WERI-Rb-1 (cell line): ENCODE measurements around the gene CHEK2.
"Not testable (repeated sequence)": the region's sequence is repeated elsewhere in the genome, so short reads cannot be mapped to it uniquely, and the experiment has no call there.

Experiments
- DNase-seq: peaks from one replicate; pipeline ENCODE4 v3.0.0-alpha.2; 2020
- H3K27ac ChIP-seq: fragments of 250-450 bp; sonication (Bioruptor Pico); 2 replicates; pipeline ENCODE4 v1.5.1; 2020; ENCODE audit warnings: mild to moderate bottlenecking, moderate library complexity
- H3K27me3 ChIP-seq: fragments of 250-450 bp; sonication (Bioruptor Pico); 2 replicates; pipeline ENCODE4 v1.5.1; 2021; ENCODE audit warnings: mild to moderate bottlenecking, low read depth, moderate library complexity; ENCODE audit not compliant: insufficient read depth, severe bottlenecking
- H3K36me3 ChIP-seq: fragments of 250-450 bp; sonication (Bioruptor Pico); 2 replicates; pipeline ENCODE4 v1.5.1; 2020; ENCODE audit warnings: mild to moderate bottlenecking, moderate library complexity
- H3K4me3 ChIP-seq: 2 replicates; pipeline ENCODE4 v1.5.1; 2011; ENCODE audit warnings: low read depth, mild to moderate bottlenecking, control low read depth, low read length
- H3K9me3 ChIP-seq: fragments of 250-450 bp; sonication (Bioruptor Pico); 2 replicates; pipeline ENCODE4 v1.5.1; 2021; ENCODE audit warnings: mild to moderate bottlenecking, moderate library complexity; ENCODE audit not compliant: severe bottlenecking
- TF ChIP-seq, protein P1 (sequence below): IDR thresholded peaks from 2 replicates; pipeline ENCODE4 v1.5.1; 2011; ENCODE audit warnings: low read depth, mild to moderate bottlenecking, control low read depth, inconsistent platforms, low read length

The CHEK2 gene

DNA sequence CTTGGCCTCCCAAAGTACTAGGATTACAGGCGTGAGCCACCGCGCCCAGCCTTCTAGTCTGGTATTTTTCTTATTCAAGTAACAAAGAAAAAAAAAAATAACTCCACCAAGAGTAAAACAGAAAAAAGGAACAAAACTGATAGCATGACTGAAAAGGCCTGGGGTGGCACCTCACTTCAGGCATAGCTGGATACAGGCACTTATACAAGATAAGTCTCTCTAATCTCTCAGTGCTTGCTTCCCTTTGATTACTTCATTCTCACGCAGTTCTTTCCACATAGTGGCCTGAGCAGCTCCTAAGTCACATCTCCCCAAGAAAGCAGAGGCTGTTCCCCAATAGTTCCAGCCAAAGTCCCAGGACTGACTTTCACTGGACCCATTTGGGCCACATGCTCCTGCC, 58.7 kb downstream of the CHEK2 start:
- not testable (repeated sequence) for H3K4me3 ChIP-seq, H3K9me3 ChIP-seq, H3K27me3 ChIP-seq, DNase-seq, H3K36me3 ChIP-seq, H3K27ac ChIP-seq

DNA sequence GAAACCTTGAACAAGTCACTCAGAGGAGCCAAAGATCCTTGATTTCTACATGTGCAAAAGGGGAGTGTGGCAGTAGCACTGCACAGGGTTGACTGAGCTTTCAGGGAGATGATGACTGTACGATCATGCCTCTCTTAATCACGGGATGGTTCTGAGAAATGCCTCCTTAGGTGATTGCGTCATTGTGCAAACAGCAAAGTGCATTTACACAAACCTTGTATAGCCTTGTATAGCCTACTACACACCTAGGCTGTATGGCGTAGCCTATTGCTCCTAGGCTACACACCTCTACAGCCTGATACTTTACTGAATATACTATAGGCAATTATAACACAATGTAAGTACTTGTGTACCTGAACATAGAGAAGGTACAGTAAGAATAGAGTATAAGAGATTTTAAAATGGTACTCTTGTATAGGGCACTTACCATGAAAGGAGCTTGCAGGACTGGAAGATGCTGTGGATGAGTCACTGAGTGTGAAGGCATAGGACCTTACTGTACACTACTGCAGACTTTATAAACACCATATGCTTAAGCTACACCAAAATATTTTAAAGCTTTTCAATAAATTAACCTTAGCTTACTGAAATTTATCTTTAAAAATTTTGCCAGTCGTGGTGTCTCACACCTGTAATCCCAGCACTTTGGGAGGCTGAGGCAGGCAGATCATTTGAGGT, 60.7 kb downstream of the CHEK2 start:
- not testable (repeated sequence) for DNase-seq, H3K36me3 ChIP-seq, H3K4me3 ChIP-seq

DNA sequence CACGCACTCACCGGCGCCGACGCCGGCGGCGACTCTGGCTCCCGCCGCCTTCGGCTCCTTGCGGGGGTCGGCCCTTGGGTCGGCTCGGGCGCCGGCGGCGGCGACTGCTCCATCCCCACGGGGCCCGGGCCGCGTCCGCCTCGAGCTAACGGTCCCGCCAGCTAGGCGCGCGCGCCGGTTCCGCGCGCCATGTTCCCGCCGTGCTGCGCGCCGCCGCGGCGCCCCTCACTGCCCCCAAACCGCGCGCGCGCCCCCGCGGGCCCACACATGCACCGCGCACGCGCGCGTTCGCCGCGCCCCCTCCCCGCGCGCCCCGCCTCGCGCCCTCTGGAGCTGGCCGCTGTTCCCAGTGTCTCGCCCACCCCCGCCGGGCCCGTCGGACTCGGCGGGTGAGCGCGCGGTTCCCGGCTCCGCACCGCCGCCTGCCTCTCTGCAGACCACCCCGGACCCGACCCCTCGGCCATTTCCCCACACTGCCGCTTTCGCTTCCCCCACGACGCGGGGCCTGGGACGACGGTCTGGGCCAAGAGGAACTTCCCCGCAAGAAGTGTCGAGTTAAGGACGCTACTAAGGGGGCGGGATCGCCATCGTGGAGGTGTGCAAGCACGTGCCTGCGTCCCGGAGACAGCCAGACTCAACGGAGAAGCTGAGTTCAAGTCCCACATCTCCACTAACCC, 61.9 kb downstream of the CHEK2 start, which contains the start of gene TTC28:
TTC28 (minus strand) TSS at position 230 of the 677 bp plus-strand sequence; CDS start at position 113, 117 bp downstream.
- Histone ChIP-seq H3K27ac (peak within 1 kb of the TSS; percentile 70), H3K4me3 (peak within 1 kb of the TSS; percentile 79)
- not testable (repeated sequence) for H3K36me3 ChIP-seq, H3K9me3 ChIP-seq, H3K27me3 ChIP-seq
- DNase-seq: peak; percentile 83

More for the DNA sequence above, 60.7 kb downstream of the CHEK2 start:
- H3K9me3 ChIP-seq, H3K27ac ChIP-seq, H3K27me3 ChIP-seq: not testable (repeated sequence)

DNA sequence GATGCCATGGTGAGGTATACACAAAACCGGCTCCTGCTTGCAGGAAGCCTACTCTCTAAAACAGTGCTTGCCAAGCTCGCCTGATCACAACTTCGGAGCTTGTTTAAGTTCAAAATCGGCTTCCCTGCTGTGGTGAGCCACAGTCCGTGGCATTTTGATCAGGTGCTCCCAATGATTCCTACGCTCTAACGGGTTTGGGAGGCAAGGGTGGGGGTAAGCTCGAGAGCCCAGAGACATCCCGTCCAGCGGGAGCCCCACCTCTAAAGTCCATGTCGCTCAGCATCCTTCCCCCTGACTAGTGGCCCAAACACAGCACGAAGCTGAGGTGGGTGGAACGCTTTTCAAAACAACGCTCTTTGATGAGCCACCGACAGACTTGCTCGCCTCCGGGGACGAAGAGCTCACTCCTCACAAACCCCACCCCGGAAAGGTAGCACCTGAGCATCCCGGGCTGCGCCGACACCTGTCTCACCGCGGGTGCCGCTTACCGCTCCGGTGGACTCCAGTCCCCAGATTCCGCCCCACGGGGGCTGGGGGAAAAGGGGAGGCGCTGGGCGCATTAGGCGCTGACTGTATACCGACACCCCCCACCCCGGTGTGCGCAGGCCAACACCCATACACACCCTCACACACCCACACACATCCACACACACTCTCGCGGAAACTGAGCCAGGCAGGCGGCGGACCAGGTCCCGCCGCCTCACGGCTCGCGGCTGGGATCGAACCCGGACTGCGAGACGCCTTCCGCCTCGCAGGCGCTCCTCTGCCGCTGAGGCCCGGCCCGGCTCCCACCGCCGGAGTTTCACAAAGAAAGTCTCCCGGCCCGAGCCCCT, 62.6 kb downstream of the CHEK2 start:
- DNase-seq: peak; percentile 23
- H3K27me3 ChIP-seq, H3K36me3 ChIP-seq, H3K9me3 ChIP-seq: not testable (repeated sequence)
- Histone ChIP-seq H3K27ac (peak overlapping the region; percentile 70), H3K4me3 (peak overlapping the region; percentile 79)

DNA sequence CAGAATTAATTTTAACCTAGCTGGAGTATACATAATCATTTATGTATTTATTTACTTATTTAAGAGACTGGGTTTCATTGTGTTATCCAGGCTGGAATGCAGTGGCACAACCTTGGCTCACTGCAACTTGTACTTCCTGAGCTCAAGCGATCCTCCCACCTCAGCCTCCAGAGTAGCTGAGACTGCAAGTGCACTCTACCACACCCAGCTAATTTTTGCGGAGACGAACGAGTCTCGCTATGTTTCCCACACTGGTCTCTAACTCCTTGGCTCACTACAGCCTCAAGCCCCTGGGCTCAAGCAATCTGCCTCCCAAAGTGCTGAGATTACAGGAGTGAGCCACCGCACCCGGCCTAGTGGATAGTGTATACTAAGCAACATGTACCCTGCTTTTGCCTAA, 63.5 kb downstream of the CHEK2 start:
- not testable (repeated sequence) for H3K4me3 ChIP-seq, DNase-seq, H3K27me3 ChIP-seq, H3K27ac ChIP-seq, H3K9me3 ChIP-seq, H3K36me3 ChIP-seq

DNA sequence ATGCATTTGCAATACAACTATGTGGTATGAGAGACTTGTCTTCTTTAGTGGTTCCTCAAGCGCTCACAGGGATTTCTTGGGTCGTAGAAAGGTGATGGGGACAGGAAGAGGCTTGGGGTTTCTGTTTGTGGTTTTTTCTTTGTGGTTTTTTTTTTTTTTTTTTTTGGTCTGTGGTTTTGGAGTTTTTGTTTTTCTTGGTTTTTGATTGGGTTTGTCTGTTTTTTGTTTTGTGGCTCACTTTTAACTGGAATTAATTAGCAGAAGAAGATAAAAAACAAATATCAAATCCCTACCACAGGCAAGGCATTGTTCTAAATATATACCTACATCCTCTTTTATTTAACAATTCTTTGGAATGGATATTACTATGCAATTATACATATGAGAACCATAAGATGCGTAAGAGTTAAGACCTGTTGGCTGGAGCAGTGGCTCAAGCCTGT, 67.5 kb downstream of the CHEK2 start:
- Histone ChIP-seq H3K36me3 (peaks cover 2% of the 10 kb centered on the region; the same call in 1 of the 2 replicates), H3K9me3 (peaks cover 3% of the 10 kb centered on the region), H3K27me3 (no peaks in the 10 kb centered on the region), H3K27ac (no peak overlapping the region), H3K4me3 (no peak overlapping the region)
- DNase-seq: no peak
- TF ChIP-seq, protein P1, sequence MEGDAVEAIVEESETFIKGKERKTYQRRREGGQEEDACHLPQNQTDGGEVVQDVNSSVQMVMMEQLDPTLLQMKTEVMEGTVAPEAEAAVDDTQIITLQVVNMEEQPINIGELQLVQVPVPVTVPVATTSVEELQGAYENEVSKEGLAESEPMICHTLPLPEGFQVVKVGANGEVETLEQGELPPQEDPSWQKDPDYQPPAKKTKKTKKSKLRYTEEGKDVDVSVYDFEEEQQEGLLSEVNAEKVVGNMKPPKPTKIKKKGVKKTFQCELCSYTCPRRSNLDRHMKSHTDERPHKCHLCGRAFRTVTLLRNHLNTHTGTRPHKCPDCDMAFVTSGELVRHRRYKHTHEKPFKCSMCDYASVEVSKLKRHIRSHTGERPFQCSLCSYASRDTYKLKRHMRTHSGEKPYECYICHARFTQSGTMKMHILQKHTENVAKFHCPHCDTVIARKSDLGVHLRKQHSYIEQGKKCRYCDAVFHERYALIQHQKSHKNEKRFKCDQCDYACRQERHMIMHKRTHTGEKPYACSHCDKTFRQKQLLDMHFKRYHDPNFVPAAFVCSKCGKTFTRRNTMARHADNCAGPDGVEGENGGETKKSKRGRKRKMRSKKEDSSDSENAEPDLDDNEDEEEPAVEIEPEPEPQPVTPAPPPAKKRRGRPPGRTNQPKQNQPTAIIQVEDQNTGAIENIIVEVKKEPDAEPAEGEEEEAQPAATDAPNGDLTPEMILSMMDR: no peak

DNA sequence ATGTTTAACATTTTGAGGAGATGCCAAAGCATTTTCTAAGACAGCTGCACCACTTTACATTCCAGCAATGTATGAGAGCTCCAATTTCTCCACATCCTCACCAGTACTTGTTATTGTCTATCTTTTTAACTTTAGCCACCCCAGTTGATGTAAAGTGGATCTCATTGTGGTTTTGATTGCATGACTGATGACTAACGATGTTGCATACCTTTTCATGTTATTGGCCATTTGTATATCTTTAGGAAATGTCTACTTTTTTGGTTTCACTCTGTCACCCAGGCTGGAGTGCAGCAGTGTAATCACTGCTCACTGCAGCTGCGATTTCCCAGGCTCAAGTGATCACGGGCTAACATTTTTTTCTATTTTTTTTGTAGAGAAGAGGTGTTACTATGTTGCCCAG, 70.9 kb downstream of the CHEK2 start:
- Histone ChIP-seq H3K4me3 (no peak overlapping the region), H3K27ac (no peak overlapping the region), H3K9me3 (peaks cover 3% of the 10 kb centered on the region), H3K27me3 (no peaks in the 10 kb centered on the region), H3K36me3 (peaks cover 2% of the 10 kb centered on the region; the same call in 1 of the 2 replicates)
- no peak for DNase-seq
- TF ChIP-seq, protein P1: no peak

DNA sequence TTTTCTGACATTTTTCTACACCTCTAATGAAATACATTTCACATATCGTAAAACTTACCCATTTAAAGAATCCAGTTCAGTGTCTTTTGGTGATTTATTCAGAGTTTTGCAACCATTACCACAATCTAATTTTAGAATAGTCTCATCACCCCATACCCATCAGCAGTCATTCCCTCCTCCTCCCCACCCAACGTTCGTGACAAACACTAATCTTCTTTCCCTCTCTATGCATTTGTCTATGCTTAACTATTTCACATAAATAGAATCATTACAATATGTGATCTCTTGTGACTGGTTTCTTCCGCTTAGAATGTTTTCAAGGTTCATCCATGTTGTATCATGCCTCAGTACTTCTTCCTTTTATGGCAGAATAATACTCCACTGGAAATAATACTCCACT, 71.5 kb downstream of the CHEK2 start:
- no peak overlapping the region for H3K27ac ChIP-seq
- peaks cover 3% of the 10 kb centered on the region for H3K9me3 ChIP-seq
- no peaks in the 10 kb centered on the region for H3K27me3 ChIP-seq
- no peak overlapping the region for H3K4me3 ChIP-seq
- TF ChIP-seq, protein P1: no peak
- peaks cover 2% of the 10 kb centered on the region; the same call in 1 of the 2 replicates for H3K36me3 ChIP-seq
- no peak for DNase-seq
